Measurements from ENCODE around the gene THEMIS.

Gene THEMIS

GRCh38 chr6:127924440-127924839 is 23.6 kb upstream of the THEMIS start:
- DNase-seq (ENCODE audit: insufficient read length, low spot score) (no peak), FAIRE-seq (no peak)
- TF ChIP-seq, protein P1, sequence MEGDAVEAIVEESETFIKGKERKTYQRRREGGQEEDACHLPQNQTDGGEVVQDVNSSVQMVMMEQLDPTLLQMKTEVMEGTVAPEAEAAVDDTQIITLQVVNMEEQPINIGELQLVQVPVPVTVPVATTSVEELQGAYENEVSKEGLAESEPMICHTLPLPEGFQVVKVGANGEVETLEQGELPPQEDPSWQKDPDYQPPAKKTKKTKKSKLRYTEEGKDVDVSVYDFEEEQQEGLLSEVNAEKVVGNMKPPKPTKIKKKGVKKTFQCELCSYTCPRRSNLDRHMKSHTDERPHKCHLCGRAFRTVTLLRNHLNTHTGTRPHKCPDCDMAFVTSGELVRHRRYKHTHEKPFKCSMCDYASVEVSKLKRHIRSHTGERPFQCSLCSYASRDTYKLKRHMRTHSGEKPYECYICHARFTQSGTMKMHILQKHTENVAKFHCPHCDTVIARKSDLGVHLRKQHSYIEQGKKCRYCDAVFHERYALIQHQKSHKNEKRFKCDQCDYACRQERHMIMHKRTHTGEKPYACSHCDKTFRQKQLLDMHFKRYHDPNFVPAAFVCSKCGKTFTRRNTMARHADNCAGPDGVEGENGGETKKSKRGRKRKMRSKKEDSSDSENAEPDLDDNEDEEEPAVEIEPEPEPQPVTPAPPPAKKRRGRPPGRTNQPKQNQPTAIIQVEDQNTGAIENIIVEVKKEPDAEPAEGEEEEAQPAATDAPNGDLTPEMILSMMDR (IDR thresholded peaks at IDR 0.05; ENCODE audit: insufficient read depth, missing control alignments) = no peak

- TF ChIP-seq, protein P1 (IDR thresholded peaks at IDR 0.05; ENCODE audit: insufficient read depth, missing control alignments) = no peak
- FAIRE-seq (no peak), DNase-seq (ENCODE audit: insufficient read length, low spot score) (no peak)
These were observed 23.2 kb upstream of the THEMIS start for GRCh38 chr6:127924031-127924430.

DNA sequence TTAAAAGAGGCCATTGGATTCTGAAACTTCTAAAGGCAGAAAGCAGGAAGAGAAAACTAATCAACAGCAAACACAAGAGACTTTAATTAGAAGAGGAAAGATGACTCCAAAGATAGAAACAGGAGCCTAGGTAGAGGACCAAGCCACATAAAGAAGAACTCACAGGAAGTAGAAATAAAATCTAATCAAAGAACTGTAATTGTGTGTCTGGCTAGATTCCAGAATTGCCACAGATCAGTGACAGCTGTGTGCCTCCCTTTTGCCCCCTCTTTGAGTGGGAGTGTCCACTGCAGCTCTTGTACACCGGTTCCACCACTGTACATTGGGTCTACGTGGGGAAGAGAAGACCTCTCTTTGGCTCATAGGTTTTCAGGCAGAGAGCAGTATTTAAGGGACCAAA is 22.3 kb upstream of the THEMIS start:
- FAIRE-seq = no peak
- DNase-seq (ENCODE audit: insufficient read length, low spot score) = no peak

GRCh38 chr6:127921982-127922381 is 21.1 kb upstream of the THEMIS start:
- FAIRE-seq (no peak), DNase-seq (ENCODE audit: insufficient read length, low spot score) (no peak)
- TF ChIP-seq, protein P1 (IDR thresholded peaks at IDR 0.05; ENCODE audit: insufficient read depth, missing control alignments) = no peak

More for the DNA sequence above, 22.3 kb upstream of the THEMIS start:
- TF ChIP-seq, protein P1 (IDR thresholded peaks at IDR 0.05; ENCODE audit: insufficient read depth, missing control alignments) = no peak

- TF ChIP-seq, protein P1 (IDR thresholded peaks at IDR 0.05; ENCODE audit: insufficient read depth, missing control alignments) = no peak
- FAIRE-seq = no peak
- no peak for DNase-seq (ENCODE audit: insufficient read length, low spot score)
These were observed 19.9 kb upstream of the THEMIS start for GRCh38 chr6:127920804-127921203.

GRCh38 chr6:127918506-127919427 is 17.9 kb upstream of the THEMIS start:
- no peak for DNase-seq (ENCODE audit: insufficient read length, low spot score)
- TF ChIP-seq, protein P1 (IDR thresholded peaks at IDR 0.05; ENCODE audit: insufficient read depth, missing control alignments) = no peak
- FAIRE-seq = peak; percentile 21

DNA sequence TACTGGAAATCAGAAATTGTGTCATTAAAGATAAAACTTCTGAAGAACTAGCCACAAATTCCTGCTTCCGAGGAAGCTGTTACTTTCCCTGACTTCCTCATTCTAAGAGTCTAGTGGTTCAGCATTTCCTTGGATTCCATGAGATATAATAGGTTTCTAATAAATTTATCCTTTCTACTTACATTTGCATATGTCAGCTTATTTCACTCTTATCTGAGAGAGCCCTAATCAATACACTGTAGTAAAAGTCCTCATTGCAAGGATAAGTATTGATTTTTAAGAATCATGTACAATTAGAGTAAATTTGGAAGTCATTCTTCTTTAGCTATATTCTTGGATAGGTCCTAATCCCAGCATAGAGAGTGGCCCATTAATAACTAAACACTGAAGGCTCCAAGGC is 16.9 kb upstream of the THEMIS start:
- TF ChIP-seq, protein P1 (IDR thresholded peaks at IDR 0.05; ENCODE audit: insufficient read depth, missing control alignments) = no peak
- FAIRE-seq = no peak
- DNase-seq (ENCODE audit: insufficient read length, low spot score) = no peak
